NCI-H1105 treated with DMSO at 0.1 percent for 48 hours (cell line): ENCODE results near the gene TCF7.

Experiments used
- DNase-seq: peaks from one replicate; lab custom pipeline; 2025; lab: John Stamatoyannopoulos, UW

The TCF7 gene

DNA sequence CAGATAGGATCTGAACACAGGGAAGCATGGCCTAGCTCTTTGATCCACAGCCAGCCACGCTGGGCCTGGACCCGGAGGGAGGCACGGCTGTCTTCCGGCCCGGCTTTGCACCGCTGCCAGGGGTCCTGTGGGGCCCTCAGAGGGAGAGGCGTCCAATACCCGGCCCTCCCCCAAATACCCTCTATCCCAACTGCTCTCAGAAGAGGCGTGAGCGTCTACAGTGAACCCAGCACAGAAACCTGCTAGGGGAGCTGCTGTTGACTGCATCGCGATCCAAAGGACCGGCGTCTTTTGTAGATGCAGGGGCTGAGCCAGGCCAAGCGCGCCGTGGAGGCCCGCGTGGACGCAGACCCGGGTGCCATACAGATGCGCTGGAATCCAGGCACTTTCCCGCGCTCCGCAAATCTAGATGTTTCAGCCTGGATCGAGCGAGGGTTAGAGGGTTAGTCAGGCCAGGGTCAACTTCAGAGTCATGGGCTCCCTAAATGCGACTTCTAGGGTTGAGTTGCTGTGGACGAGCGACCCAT, 1.1 kb upstream of the TCF7 start:
- DNase-seq: no peak

DNA sequence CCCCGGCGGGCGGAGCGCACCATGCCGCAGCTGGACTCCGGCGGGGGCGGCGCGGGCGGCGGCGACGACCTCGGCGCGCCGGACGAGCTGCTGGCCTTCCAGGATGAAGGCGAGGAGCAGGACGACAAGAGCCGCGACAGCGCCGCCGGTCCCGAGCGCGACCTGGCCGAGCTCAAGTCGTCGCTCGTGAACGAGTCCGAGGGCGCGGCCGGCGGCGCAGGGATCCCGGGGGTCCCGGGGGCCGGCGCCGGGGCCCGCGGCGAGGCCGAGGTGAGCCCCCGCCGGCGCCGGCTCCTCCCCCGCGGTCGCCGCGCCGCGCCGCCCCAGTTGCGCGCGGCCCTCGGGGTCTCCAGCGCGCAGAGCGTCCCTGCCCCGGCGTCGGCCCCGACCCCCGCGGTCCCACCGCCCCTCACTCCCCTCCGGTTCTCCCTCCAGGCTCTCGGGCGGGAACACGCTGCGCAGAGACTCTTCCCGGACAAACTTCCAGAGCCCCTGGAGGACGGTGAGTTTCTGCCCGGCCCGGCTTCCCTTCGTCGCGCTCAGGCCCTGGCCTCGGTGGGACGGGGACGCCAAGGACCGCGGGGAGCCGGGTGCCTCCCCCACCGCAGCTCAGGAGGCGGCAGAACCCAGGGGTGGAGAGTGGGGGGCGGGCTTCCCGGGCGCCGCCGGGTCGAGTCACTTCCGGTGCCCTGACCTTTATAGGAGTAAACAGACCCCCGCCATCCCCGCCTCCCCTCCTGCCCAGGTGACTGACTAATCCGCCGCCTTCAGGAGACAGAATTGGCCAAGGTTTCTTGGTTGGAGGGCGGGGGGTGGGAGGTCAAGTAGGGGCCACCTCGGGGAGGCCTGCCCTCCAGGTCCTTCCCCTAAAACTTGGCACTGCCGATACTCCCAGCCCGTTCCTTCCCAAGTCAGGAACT, 665 bp downstream of the TCF7 start:
- DNase-seq: peak; percentile 14

- no peak for DNase-seq
Observed at GRCh38 chr5:134115806-134116175, 1.3 kb downstream of the TCF7 start.

DNA sequence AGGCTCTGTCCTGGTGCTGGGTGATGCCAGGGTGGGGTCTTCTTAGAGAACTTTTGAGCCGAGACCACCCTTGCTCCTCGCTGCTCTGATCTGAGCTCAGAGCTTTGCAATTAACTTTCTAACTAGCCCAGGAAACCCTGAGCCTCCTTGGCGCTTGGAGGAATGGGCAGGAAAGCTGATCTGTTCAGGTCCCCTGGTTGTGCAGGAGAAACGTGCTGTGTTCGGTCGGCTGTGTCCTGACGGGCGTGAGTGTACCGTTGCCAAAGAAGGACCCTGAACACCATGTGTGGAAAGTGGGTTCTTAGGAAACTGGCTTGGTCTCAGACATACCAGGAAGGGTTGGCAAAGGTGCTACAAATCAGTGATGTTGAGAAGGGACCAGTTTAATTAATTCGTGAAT, 1.8 kb downstream of the TCF7 start:
- DNase-seq: no peak

- DNase-seq: no peak
Observed at GRCh38 chr5:134116789-134117761, 2.6 kb downstream of the TCF7 start.

DNA sequence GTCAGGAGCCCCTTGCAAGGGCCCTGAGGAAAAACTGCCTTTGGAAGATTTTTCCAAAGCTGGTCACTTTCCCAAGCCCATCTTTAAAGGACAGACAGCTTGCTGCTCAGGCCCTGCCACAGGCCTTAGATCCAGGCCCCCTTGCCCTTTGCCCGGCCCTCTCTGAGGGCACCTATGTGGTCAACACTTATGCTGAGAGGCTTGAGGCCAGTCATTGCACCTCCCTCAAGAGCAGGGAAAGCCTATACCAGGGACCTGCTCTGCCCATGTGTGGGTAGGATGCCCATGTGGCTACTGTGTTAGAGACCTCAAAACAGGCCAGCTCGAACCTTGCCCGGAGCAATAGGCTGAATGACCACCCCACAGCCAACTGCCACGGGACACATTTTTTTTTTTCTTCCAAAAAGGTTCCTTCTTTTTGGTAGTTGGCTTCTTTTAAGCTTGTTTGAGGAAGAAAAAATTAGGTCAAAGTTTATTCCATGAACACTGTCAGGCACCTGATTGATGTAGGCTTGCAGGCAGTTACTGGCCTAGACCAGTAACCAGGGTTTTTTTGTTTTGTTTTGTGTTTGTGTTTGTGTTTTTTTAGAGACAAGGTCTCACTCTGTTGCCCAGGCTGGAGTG, 3.8 kb downstream of the TCF7 start:
- no peak for DNase-seq

DNA sequence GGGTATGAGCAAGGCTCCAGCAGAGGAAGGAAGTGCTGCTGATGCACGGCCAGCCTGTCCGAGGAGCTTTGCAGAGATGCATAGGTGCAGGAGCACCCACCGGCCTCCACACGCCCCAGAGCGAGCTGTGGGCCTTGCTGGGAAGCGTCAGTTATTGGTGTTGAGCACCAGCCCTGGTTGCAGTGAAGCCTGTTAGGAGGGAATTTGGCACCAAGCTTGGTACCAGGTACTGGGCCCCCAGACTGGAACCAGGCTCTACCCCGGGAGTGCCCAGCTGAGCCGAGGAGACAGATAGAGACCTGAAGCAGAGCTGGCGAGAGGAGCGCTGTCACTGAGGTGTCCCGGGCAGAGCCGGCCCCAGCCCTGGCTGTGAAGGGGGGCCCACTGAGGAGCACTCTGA, 5.2 kb downstream of the TCF7 start:
- DNase-seq: no peak

DNA sequence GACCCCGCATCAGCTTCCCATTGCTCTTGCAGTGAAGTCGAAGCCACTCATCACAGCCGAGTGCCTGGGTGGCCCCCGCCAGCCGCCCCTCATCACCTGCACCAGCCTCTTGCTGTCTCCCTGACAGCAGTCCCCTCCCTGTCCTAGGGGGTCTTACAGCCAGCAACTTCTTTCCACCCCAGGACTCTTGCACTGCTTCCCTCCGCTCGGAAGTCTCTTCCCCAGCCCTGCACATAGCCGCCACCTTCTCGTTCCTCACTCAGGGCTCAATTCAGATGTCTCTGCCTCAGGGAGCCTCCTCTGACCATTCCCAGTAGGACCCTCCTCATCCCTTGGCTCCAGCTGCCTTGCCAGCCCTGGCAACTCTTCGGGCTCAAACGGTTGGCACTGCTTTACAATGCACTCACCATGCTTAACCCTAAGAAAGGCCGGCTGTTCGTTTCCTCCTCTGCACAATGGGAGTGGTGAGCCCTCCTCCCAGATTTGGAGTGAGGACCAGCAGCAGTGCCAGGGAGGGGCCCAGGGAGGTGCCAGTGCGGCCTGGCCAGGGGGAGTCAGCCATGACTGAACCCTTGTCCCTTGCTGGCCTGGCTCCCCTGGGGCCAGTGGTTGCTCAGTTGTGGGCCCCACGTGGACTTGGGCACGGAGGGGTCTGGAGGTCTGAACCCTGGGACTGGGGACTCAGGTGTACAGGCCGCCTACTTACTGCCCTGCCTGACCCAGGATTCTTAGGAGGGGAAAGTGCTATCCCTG, 6.1 kb downstream of the TCF7 start:
- peak; percentile 4 for DNase-seq

GRCh38 chr5:134122530-134122929, 8.0 kb downstream of the TCF7 start:
- DNase-seq: no peak

DNA sequence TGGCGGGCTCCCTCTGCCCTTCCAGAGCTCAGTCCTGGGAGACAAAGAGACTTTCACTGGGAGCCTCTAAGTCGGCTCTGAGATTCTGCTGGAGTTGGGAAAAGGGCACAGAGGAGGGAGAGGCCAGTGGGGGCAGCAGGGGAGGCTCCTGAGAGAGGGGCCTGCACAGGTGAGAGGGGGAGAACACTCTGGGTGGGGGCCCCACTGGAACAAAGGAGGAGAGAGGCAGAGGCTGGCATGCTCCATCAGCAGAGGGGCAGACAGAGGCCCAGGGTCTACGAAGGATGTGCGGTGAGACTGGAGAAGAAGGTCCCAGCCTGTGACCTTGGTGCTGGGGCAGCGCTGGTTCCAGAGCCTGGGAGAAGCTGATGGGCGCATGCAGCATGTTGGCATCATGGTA, 8.9 kb downstream of the TCF7 start:
- DNase-seq: no peak

DNA sequence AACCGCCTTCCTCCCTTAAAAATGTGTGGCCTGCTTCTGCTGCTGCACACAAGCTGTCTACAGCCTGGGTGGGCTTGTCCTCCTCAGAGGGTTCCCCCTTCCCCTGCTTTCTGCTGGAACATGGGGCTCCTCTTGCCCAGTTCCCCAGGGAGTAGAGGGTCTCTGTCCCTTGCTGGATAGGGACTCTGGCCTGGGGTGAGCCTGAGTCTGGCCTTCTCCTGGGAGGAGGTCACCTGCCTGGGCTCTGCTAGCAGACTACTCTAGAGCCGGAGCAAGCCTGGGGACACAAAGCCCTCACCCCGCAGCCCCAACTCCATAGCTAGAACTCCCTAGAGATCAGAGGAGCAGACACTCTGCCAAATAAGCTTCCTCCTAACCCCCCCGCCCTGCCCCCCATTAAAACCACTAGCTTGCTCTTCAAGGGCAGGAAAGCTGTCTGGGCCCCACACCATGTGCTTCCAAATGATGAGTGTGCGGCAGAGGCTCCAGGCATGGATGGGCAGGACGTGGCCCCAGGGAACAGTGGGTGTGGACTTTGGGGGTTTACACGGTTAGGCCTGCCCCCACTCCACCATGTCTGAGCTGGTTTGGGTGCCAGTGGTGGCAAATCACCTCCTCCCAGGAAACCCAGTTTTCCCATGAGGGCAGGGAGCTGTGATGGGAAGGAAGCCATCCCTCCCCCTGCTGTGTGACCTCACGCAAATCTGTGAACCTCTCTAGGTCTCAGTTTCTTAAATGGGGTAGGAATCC, 10.0 kb downstream of the TCF7 start:
- DNase-seq: no peak

GRCh38 chr5:134125039-134126015, 10.8 kb downstream of the TCF7 start:
- DNase-seq: no peak

DNA sequence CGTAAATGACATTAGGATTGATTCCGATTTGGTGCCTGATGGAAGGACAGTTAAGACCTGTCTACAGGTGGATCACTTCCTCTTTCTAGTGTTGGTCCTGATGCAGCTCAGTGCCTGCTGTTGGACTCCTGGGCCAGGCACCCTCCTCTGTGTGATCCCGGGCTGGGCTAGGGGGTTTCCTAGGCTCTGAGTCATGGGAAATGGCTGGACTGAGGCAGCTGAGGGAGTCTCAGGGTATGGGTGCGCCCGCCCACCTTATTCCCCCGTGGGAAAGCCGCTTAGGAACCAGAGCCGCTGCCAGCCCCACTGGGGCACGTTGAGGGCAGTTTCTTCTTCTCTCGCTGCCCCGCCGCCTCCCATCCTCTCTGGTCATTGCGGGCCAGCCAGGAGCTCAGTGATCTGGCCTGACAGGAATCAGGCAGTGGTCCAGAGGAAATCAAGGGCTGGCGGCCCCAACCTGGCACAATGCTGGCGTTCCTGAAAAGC, 12.9 kb downstream of the TCF7 start:
- DNase-seq: no peak

- DNase-seq: no peak
Observed at GRCh38 chr5:134127988-134128647, 13.6 kb downstream of the TCF7 start.

DNA sequence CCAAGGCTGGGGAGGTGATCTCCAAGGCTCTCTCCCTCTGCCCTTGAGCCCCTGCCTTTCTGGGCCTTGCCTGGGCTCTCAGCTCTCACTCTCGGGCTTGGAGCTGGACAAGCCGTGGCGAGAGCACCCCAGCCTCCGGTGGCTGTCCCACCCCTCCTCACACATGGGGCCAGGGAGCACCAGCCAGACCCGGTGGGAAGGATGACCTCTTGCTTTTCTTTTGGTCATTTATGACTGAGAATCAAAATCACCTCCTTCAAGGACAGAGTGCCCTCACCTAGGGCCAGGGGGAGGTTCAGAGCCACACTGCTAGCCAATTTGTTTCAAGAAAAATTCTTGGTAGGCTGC, 14.1 kb downstream of the TCF7 start:
- DNase-seq: no peak

DNA sequence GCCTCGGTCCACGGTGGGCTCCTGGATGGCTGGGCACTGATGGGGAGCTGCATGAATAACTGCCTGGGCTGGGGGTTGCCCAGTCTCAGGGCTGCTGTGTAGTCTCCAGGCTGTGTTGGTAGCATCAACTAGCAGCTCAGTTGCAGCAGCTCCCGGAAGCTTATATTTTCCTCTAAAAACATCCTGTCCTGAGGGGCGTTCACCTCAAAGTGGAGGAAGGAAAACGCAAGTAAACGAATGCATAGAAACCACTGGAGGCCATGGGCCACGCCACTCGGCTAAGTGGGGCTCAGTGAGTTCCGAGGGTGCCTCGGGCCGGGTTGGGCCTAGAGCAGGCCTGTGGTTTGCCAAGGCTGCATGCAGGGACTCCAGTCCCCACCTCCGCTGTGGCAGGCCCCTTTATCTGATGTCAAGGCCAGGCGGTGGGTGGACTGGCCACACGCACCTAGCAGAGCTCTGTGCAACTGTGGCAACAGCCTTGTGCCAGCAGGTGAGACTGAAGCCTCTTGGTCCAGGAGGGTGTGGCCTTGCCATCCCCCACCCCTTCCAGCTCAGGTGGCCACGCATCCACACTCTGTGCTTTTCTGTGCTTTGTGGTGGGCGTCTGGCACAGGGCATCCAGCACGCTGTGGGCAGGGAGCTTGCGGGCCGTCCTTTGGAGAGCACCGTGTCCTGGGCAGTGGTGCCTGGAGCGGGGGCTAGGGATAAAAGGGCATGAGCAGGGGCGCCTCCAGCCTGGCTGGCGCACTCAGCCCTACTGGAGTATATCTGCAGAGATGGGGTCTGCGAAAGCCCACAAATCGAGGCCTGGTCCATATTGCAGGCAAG, 15.1 kb downstream of the TCF7 start:
- no peak for DNase-seq

DNA sequence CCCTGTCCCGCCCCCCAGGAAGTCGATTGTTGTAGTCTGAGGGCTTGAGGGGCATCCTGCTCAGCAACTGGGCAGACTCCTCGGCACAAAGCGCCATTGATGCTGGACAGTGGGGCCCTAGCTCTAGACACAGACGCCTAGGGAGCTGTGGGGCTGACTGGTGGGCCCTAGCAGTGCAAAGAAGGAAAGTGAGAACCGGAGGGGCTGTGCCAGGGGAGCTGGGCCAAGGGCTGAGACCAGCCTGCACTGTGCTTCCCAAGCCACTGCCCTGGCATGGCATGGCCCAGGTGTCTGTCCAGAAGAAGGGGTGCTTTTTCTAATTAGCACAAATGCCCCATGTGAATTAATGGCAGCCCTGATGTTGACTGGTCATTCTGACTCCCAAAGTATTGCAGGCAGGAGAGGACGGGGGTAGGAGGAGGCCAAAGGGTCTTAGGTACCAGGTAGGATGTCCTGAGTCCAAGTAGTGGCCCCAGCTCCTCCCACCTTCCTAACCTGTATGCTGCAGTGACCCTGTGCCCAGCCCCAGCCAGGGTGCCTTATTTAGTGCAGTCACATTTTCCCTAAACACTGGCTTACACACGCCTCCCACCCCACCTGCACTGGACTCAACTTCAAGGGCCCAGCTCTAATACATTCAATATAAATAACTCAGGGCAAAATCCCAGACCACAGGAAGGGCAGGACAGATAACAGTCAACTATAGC, 15.9 kb downstream of the TCF7 start:
- DNase-seq: no peak
